ENCODE data around the gene DES.

DES gene

DNA sequence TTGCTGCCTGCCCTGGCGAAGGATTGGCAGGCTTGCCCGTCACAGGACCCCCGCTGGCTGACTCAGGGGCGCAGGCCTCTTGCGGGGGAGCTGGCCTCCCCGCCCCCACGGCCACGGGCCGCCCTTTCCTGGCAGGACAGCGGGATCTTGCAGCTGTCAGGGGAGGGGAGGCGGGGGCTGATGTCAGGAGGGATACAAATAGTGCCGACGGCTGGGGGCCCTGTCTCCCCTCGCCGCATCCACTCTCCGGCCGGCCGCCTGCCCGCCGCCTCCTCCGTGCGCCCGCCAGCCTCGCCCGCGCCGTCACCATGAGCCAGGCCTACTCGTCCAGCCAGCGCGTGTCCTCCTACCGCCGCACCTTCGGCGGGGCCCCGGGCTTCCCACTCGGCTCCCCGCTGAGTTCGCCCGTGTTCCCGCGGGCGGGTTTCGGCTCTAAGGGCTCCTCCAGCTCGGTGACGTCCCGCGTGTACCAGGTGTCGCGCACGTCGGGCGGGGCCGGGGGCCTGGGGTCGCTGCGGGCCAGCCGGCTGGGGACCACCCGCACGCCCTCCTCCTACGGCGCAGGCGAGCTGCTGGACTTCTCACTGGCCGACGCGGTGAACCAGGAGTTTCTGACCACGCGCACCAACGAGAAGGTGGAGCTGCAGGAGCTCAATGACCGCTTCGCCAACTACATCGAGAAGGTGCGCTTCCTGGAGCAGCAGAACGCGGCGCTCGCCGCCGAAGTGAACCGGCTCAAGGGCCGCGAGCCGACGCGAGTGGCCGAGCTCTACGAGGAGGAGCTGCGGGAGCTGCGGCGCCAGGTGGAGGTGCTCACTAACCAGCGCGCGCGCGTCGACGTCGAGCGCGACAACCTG, at the start of gene DES:
TSS of gene DES (plus strand) at position 223 of the 857 bp plus-strand sequence. CDS start at position 309, 86 bp downstream.
- TF ChIP-seq, protein P1, sequence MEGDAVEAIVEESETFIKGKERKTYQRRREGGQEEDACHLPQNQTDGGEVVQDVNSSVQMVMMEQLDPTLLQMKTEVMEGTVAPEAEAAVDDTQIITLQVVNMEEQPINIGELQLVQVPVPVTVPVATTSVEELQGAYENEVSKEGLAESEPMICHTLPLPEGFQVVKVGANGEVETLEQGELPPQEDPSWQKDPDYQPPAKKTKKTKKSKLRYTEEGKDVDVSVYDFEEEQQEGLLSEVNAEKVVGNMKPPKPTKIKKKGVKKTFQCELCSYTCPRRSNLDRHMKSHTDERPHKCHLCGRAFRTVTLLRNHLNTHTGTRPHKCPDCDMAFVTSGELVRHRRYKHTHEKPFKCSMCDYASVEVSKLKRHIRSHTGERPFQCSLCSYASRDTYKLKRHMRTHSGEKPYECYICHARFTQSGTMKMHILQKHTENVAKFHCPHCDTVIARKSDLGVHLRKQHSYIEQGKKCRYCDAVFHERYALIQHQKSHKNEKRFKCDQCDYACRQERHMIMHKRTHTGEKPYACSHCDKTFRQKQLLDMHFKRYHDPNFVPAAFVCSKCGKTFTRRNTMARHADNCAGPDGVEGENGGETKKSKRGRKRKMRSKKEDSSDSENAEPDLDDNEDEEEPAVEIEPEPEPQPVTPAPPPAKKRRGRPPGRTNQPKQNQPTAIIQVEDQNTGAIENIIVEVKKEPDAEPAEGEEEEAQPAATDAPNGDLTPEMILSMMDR (IDR thresholded peaks at IDR 0.05; ENCODE audit: insufficient read depth, low read length, missing control alignments), result no peak
- ChIA-PET POLR2A (no interaction called here), CTCF (interaction anchor here (0.8 to 4.7 kb wide), 9 partner anchors 10 to 112 kb away, joined by 3 to 18 read pairs (median 5); no protein-coding TSS in a partner anchor)
- H3K4me3 ChIP-seq (ENCODE audit: low read depth, low read length), result no peak within 1 kb of the TSS
- no peak for DNase-seq (ENCODE audit: low read depth, low spot score)

DNA sequence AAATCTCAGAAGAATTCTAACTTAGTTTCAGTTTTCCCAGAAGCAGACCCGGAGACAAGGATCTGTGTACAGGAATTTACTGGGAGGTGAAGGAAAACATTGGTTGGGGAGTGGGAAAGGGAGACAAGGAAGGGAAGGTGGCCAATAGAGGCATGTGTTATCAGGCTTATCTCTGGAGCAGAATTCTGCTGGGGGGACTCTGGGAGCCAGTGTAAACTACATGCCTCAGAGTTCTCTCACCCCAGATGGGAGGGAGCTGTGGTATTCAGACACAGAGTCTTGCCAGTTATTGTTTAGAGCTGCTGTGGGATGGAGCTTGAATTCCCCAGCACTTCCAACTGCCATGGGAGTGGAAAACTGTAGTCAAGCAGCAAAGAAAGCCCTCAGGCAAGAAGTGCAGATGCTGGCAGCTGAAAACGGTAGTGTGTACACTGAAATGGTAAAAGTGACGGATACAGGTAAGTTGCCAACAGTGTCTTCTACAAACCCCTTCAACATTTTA, 49.4 kb upstream of the DES start:
- H3K4me3 ChIP-seq (ENCODE audit: low read depth, low read length), result peak overlapping the region; percentile 36
- ChIA-PET POLR2A (interaction anchor here (1.0 to 1.3 kb wide), 2 partner anchors 10 to 19 kb away, joined by 3 to 4 read pairs; partner anchors contain the start of gene DNPEP), CTCF (interaction anchor here (0.8 to 2.4 kb wide), 8 partner anchors 12 to 161 kb away, joined by 3 to 15 read pairs (median 5); partner anchors contain the start of gene DNPEP)
- DNase-seq (ENCODE audit: low read depth, low spot score), result peak; percentile 77
- TF ChIP-seq, protein P1 (IDR thresholded peaks at IDR 0.05; ENCODE audit: insufficient read depth, low read length, missing control alignments), result no peak

DNA sequence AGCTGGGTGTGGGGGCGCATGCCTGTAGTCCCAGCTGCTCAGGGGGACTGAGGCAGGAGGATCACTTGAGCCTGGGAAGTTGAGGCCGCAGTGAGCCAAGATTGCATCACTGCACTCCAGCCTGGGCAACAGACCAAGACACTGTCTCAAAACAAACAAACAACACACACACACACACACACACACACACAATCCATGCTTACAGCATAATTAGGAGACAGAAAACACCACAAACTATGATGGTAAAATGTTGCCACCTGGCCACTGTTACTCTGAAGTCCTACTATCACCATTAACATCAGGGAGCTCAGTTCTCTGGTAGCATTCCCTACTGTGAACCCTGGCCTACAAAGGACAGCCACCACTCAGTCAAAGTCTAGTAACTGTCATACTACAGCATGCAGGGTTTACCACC, 48.7 kb upstream of the DES start:
- TF ChIP-seq, protein P1 (IDR thresholded peaks at IDR 0.05; ENCODE audit: insufficient read depth, low read length, missing control alignments), result no peak
- POLR2A ChIA-PET, result interaction anchor here (1.0 to 1.3 kb wide), 2 partner anchors 9 to 18 kb away, joined by 3 to 4 read pairs; partner anchors contain the start of gene DNPEP
- no peak overlapping the region for H3K4me3 ChIP-seq (ENCODE audit: low read depth, low read length)
- CTCF ChIA-PET, result interaction anchor here (0.8 to 2.4 kb wide), 7 partner anchors 13 to 126 kb away, joined by 3 to 15 read pairs (median 5); partner anchors contain the start of gene DNPEP
- DNase-seq (ENCODE audit: low read depth, low spot score), result no peak

DNA sequence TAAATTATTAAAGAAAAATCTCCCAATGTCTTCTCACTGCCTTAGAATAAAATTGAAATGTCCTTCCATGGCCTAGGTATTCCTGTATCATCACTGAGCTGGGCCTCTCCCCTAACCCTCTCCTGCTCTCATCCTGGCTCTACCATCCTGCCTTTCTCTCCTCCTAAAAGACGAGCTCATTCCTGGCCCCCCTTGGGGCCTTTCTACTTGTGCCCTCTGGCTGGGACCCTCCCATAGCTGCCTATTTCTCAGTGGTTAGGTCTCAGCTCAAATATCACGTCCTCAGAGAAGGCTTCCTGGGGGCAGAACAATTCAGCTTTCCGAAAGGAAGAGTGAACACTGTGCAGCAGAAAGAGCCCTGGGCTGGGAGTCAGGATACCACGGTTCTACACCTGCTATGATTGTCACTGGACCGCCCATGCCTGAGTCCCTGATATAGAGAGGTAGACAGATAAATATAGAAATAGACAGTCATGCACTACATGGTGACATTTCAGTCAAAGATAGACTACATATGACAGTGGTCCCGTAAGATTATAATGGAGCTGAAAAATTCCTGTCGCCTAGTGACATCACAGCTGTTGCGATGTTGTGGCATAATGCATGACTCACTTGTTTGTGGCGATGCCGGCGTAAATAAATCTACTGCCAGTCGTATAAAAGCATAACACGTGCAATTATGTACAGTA, 39.9 kb upstream of the DES start:
- no peak for DNase-seq (ENCODE audit: low read depth, low spot score)
- POLR2A ChIA-PET, result interaction anchor here (1.2 kb wide), 1 partner anchor 9 kb away, joined by 4 read pairs; no protein-coding TSS in a partner anchor
- H3K4me3 ChIP-seq (ENCODE audit: low read depth, low read length), result no peak overlapping the region
- TF ChIP-seq, protein P1 (IDR thresholded peaks at IDR 0.05; ENCODE audit: insufficient read depth, low read length, missing control alignments), result no peak
- CTCF ChIA-PET, result interaction anchor here (1.0 to 1.8 kb wide), 2 partner anchors 10 to 83 kb away, joined by 3 to 5 read pairs; no protein-coding TSS in a partner anchor

DNA sequence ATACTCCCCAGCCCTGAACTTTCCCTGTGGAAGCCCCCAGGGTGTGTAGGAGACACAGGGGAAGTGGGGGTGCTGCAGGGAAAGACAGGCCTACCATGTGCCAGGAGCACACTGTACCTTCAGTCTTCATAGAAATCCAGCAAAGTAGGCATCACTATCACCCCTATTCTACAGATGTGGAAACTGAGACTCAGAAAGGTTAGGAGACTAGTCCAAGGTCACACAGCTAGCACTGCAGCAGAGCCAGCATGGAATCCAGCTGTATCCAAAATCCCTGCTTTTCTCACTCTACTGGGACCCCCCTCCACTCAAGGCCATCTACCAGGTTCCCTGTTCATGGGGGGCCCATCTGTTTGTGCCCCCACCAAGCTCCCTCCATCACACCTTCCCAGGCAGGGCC, 37.3 kb upstream of the DES start:
- no peak overlapping the region for H3K4me3 ChIP-seq (ENCODE audit: low read depth, low read length)
- no peak for DNase-seq (ENCODE audit: low read depth, low spot score)
- POLR2A ChIA-PET, result no interaction called here
- CTCF ChIA-PET, result no interaction called here
- TF ChIP-seq, protein P1 (IDR thresholded peaks at IDR 0.05; ENCODE audit: insufficient read depth, low read length, missing control alignments), result no peak

Data from AG04449 (cell line).